ENCODE measurements around the gene CFAP97. TPM values are rescaled to one million over a fixed set of nuclear protein-coding genes. Genes with fewer than 3 reads are reported as not detected.
"Not testable (repeated sequence)": the region's sequence is repeated elsewhere in the genome, so short reads cannot be mapped to it uniquely, and the experiment has no call there.

The CFAP97 gene
- 10 to 100 TPM; 36.8 to 44.4 (median 44.4) TPM for total RNA-seq

GRCh38 chr4:185203486-185204237 is at the start of gene CFAP97:
TSS of gene CFAP97 (minus strand) at chr4:185204000. CDS start at chr4:185191196, 12,804 bp downstream.
- ATAC-seq (peak; percentile 88 to 90), DNase-seq (peak; percentile 79)
- peak within 1 kb of the TSS; percentile 93 for H3K4me3 Mint-ChIP-seq
- H3K9me3 Mint-ChIP-seq, result no peaks in the 10 kb centered on the region
- H3K4me1 Mint-ChIP-seq (ENCODE audit: low read depth), result peaks cover 34% of the 10 kb centered on the region
- H3K36me3 Mint-ChIP-seq (ENCODE audit: insufficient read depth), result peaks cover 10% of the 10 kb centered on the region
- H3K27me3 Mint-ChIP-seq (ENCODE audit: low read depth), result no peaks in the 10 kb centered on the region

GRCh38 chr4:185249105-185249504 is 45.3 kb upstream of the CFAP97 start:
- H3K4me3 Mint-ChIP-seq, result no peak overlapping the region

GRCh38 chr4:185248393-185249039 is 44.7 kb upstream of the CFAP97 start:
- peaks cover 32% of the 10 kb centered on the region for H3K4me1 Mint-ChIP-seq (ENCODE audit: low read depth)
- H3K9me3 Mint-ChIP-seq, result no peaks in the 10 kb centered on the region

More at GRCh38 chr4:185249105-185249504, 45.3 kb upstream of the CFAP97 start:
- Mint-ChIP-seq H3K9me3 (no peaks in the 10 kb centered on the region), H3K27me3 (ENCODE audit: low read depth) (no peaks in the 10 kb centered on the region), H3K36me3 (ENCODE audit: insufficient read depth) (peaks cover 7% of the 10 kb centered on the region), H3K4me1 (ENCODE audit: low read depth) (peaks cover 36% of the 10 kb centered on the region)
- ATAC-seq (no peak), DNase-seq (no peak)

GRCh38 chr4:185247151-185247550 is 43.4 kb upstream of the CFAP97 start:
- H3K9me3 Mint-ChIP-seq, result no peaks in the 10 kb centered on the region
- H3K4me3 Mint-ChIP-seq, result no peak overlapping the region
- H3K27me3 Mint-ChIP-seq (ENCODE audit: low read depth), result no peaks in the 10 kb centered on the region
- DNase-seq, result no peak
- H3K4me1 Mint-ChIP-seq (ENCODE audit: low read depth), result peaks cover 33% of the 10 kb centered on the region
- peaks cover 7% of the 10 kb centered on the region for H3K36me3 Mint-ChIP-seq (ENCODE audit: insufficient read depth)
- ATAC-seq, result peak; percentile 48 to 57

More at GRCh38 chr4:185248393-185249039, 44.7 kb upstream of the CFAP97 start:
- no peaks in the 10 kb centered on the region for H3K27me3 Mint-ChIP-seq (ENCODE audit: low read depth)
- H3K4me3 Mint-ChIP-seq, result no peak overlapping the region
- no peak for ATAC-seq
- no peak for DNase-seq
- H3K36me3 Mint-ChIP-seq (ENCODE audit: insufficient read depth), result peaks cover 7% of the 10 kb centered on the region

GRCh38 chr4:185246453-185246852 is 42.7 kb upstream of the CFAP97 start:
- H3K9me3 Mint-ChIP-seq, result no peaks in the 10 kb centered on the region
- DNase-seq (no peak), ATAC-seq (no peak)
- peaks cover 26% of the 10 kb centered on the region for H3K4me1 Mint-ChIP-seq (ENCODE audit: low read depth)
- H3K36me3 Mint-ChIP-seq (ENCODE audit: insufficient read depth), result peaks cover 7% of the 10 kb centered on the region
- no peak overlapping the region for H3K4me3 Mint-ChIP-seq
- no peaks in the 10 kb centered on the region for H3K27me3 Mint-ChIP-seq (ENCODE audit: low read depth)

GRCh38 chr4:185244763-185245162 is 41.0 kb upstream of the CFAP97 start:
- no peak overlapping the region for H3K4me3 Mint-ChIP-seq
- H3K9me3 Mint-ChIP-seq, result no peaks in the 10 kb centered on the region
- H3K36me3 Mint-ChIP-seq (ENCODE audit: insufficient read depth), result peaks cover 7% of the 10 kb centered on the region
- H3K27me3 Mint-ChIP-seq (ENCODE audit: low read depth), result no peaks in the 10 kb centered on the region
- ATAC-seq, result no peak
- H3K4me1 Mint-ChIP-seq (ENCODE audit: low read depth), result peaks cover 22% of the 10 kb centered on the region
- DNase-seq, result no peak

GRCh38 chr4:185243879-185244278 is 40.1 kb upstream of the CFAP97 start:
- H3K9me3 Mint-ChIP-seq, result no peaks in the 10 kb centered on the region
- ATAC-seq (no peak), DNase-seq (no peak)
- H3K27me3 Mint-ChIP-seq (ENCODE audit: low read depth), result no peaks in the 10 kb centered on the region
- peaks cover 21% of the 10 kb centered on the region for H3K4me1 Mint-ChIP-seq (ENCODE audit: low read depth)
- peaks cover 4% of the 10 kb centered on the region for H3K36me3 Mint-ChIP-seq (ENCODE audit: insufficient read depth)
- no peak overlapping the region for H3K4me3 Mint-ChIP-seq

- Mint-ChIP-seq H3K9me3 (no peaks in the 10 kb centered on the region), H3K27me3 (ENCODE audit: low read depth) (no peaks in the 10 kb centered on the region), H3K4me1 (ENCODE audit: low read depth) (peaks cover 28% of the 10 kb centered on the region), H3K4me3 (no peak overlapping the region), H3K36me3 (ENCODE audit: insufficient read depth) (peaks cover 6% of the 10 kb centered on the region)
- DNase-seq (no peak), ATAC-seq (no peak)
These were observed 39.1 kb upstream of the CFAP97 start for GRCh38 chr4:185242749-185243533.

GRCh38 chr4:185240486-185240885 is 36.7 kb upstream of the CFAP97 start:
- H3K4me3 Mint-ChIP-seq; DNase-seq; H3K27me3 Mint-ChIP-seq (ENCODE audit: low read depth); ATAC-seq; H3K36me3 Mint-ChIP-seq (ENCODE audit: insufficient read depth); H3K9me3 Mint-ChIP-seq: not testable (repeated sequence)
- peaks cover 16% of the 10 kb centered on the region for H3K4me1 Mint-ChIP-seq (ENCODE audit: low read depth)

GRCh38 chr4:185238750-185239149 is 35.0 kb upstream of the CFAP97 start:
- Mint-ChIP-seq H3K36me3 (ENCODE audit: insufficient read depth) (peaks cover 2% of the 10 kb centered on the region), H3K4me1 (ENCODE audit: low read depth) (peaks cover 16% of the 10 kb centered on the region), H3K9me3 (no peaks in the 10 kb centered on the region), H3K27me3 (ENCODE audit: low read depth) (no peaks in the 10 kb centered on the region), H3K4me3 (no peak overlapping the region)
- DNase-seq, result no peak
- no peak for ATAC-seq

- ATAC-seq, result peak; percentile 90 to 94
- Mint-ChIP-seq H3K4me3 (no peak overlapping the region), H3K4me1 (ENCODE audit: low read depth) (peaks cover 15% of the 10 kb centered on the region), H3K9me3 (no peaks in the 10 kb centered on the region), H3K36me3 (ENCODE audit: insufficient read depth) (peaks cover 2% of the 10 kb centered on the region), H3K27me3 (ENCODE audit: low read depth) (no peaks in the 10 kb centered on the region)
- DNase-seq, result no peak
These were observed 34.4 kb upstream of the CFAP97 start for GRCh38 chr4:185238215-185238681.

- no peak for ATAC-seq
- Mint-ChIP-seq H3K27me3 (ENCODE audit: low read depth) (no peaks in the 10 kb centered on the region), H3K9me3 (no peaks in the 10 kb centered on the region), H3K4me3 (no peak overlapping the region), H3K4me1 (ENCODE audit: low read depth) (peaks cover 20% of the 10 kb centered on the region), H3K36me3 (ENCODE audit: insufficient read depth) (peaks cover 2% of the 10 kb centered on the region)
- no peak for DNase-seq
These were observed 33.4 kb upstream of the CFAP97 start for GRCh38 chr4:185237175-185237574.

GRCh38 chr4:185235843-185236503 is 32.2 kb upstream of the CFAP97 start:
- Mint-ChIP-seq H3K4me3 (no peak overlapping the region), H3K27me3 (ENCODE audit: low read depth) (no peaks in the 10 kb centered on the region), H3K4me1 (ENCODE audit: low read depth) (peaks cover 22% of the 10 kb centered on the region), H3K36me3 (ENCODE audit: insufficient read depth) (peaks cover 2% of the 10 kb centered on the region), H3K9me3 (no peaks in the 10 kb centered on the region)
- DNase-seq (no peak), ATAC-seq (no peak)
